ENCODE data around the gene KCNK5. TPM values are rescaled to one million over a fixed set of nuclear protein-coding genes. Genes with fewer than 3 reads are reported as not detected.

Gene KCNK5
- total and polyA plus RNA-seq, 9 of the 15 experiments (the other 6 are each of a cell fraction or from before 2014, with no cell fraction given): 1.5 to 45.8 (median 25.8) TPM

DNA sequence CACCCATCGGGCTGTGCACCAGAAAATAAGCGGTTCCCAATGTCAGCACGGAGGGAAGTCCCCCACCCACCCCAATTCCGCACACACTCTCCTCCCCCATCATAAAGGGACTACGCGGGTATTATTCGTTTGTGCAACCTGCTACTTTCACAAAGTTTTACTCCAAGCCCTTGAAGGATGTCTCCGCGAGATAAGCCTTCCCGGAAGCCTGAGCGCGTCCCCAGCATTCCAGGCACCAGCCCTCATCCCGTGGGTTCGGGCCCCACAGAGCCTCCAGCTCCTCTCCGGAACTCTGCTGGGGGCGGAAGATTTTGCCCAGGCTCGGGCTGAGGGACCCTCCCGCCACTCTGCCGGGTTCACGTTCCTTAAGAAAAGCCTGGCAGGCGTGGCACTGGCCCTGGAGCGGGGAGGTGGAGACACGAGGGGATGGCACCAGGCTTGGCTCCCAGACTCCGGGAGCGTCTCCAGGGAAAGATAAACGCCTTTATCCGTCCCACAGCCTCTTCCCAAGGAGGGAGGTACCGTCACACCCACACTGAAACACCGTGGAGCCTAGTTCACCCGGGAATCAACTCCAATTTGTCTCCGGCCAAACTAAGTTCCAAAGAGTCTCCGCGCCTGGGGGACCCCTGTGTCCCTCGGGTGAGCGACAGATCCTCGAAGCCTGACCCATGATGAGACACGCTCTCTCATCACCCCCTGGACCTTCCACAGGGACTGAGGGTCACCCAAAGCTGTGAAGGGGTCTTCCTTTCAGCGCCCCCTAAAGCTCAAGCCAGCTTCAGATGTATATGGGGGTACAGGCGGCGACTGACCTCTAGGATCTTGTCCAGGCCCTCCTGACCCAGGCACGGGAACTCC, 934 bp downstream of the KCNK5 start (continued):
- TF ChIP-seq E2F8 (IDR thresholded peaks at IDR 0.05; ENCODE audit: low read depth, partially characterized antibody): no peak
- no peak for TF ChIP-seq ZNF184 (CRISPR knock-in tag; IDR thresholded peaks at IDR 0.05)
- peak; percentile 76 for TF ChIP-seq SMAD4 (CRISPR knock-in tag; conservative IDR thresholded peaks at IDR 0.05)
- no peak for TF ChIP-seq SAFB2 (IDR thresholded peaks at IDR 0.05; ENCODE audit: borderline replicate concordance, low read depth, low read length, severe bottlenecking)
- 0 out of 2 replicates have a peak, but pooled peaks have one; percentile 30 for TF ChIP-seq ZBTB17 (CRISPR knock-in tag; IDR thresholded peaks at IDR 0.05)
- TF ChIP-seq HNRNPLL (IDR thresholded peaks at IDR 0.05; ENCODE audit: low read depth, low read length, poor library complexity, severe bottlenecking): no peak
- TF ChIP-seq FOXP1 (CRISPR knock-in tag; IDR thresholded peaks at IDR 0.05): no peak
- TF ChIP-seq ETV1 (tag; conservative IDR thresholded peaks at IDR 0.05; ENCODE audit: low read depth): peak; percentile 34; the same call in 1 of the 2 replicates
- TF ChIP-seq, protein P1, sequence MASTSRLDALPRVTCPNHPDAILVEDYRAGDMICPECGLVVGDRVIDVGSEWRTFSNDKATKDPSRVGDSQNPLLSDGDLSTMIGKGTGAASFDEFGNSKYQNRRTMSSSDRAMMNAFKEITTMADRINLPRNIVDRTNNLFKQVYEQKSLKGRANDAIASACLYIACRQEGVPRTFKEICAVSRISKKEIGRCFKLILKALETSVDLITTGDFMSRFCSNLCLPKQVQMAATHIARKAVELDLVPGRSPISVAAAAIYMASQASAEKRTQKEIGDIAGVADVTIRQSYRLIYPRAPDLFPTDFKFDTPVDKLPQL (IDR thresholded peaks at IDR 0.05; ENCODE audit: extremely low read depth, insufficient read length): no peak
- no peak for TF ChIP-seq ATF2 (CRISPR knock-in tag; IDR thresholded peaks at IDR 0.05)
- no peak for TF ChIP-seq FUS (optimal IDR thresholded peaks at IDR 0.05; ENCODE audit: low read depth, low read length)
- no peak for TF ChIP-seq KAT7 (CRISPR knock-in tag; IDR thresholded peaks at IDR 0.05; ENCODE audit: borderline replicate concordance)
- 0 out of 2 replicates have a peak, but pooled peaks have one; percentile 8 for TF ChIP-seq DPF2 (IDR thresholded peaks at IDR 0.05)
- TF ChIP-seq BCLAF1 (IDR thresholded peaks at IDR 0.05; ENCODE audit: borderline replicate concordance in 1 of 2, control insufficient read depth in 1 of 2, low read depth in 2 of 2, low read length in 1 of 2): no peak
